ENCODE results near the gene CLSTN2.
A peak's percentile ranks its signal among the peaks of the same experiment; 100 is the strongest.

The CLSTN2 gene

GRCh38 chr3:139933766-139934165, 1.2 kb upstream of the CLSTN2 start:
- Histone ChIP-seq H3K4me1 (no peaks in the 10 kb centered on the region), H3K4me3 (no peak overlapping the region), H3K36me3 (replicated peaks) (no peaks in the 10 kb centered on the region), H3K27me3 (ENCODE audit: low read depth) (peaks cover 31% of the 10 kb centered on the region), H3K9me3 (no peaks in the 10 kb centered on the region)
- DNase-seq (ENCODE audit: low spot score in 2 of 2) = no peak
- in situ Hi-C loops (cut with MboI; ENCODE audit: low sequenced_read_pairs) = loop anchor here (25.0 kb wide), 3 partner anchors 496 to 929 kb away; no protein-coding TSS in a partner anchor

- Histone ChIP-seq H3K4me3 (peak overlapping the region; percentile 18), H3K27me3 (ENCODE audit: low read depth) (peaks cover 31% of the 10 kb centered on the region), H3K9me3 (no peaks in the 10 kb centered on the region), H3K36me3 (replicated peaks) (no peaks in the 10 kb centered on the region), H3K4me1 (no peaks in the 10 kb centered on the region)
- in situ Hi-C loops (cut with MboI; ENCODE audit: low sequenced_read_pairs) = loop anchor here (25.0 kb wide), 3 partner anchors 497 to 928 kb away; no protein-coding TSS in a partner anchor
- DNase-seq (ENCODE audit: low spot score in 2 of 2) = peak in 1 of 2 experiments; percentile 54
Observed at GRCh38 chr3:139934613-139935015, 371 bp upstream of the CLSTN2 start.

DNA sequence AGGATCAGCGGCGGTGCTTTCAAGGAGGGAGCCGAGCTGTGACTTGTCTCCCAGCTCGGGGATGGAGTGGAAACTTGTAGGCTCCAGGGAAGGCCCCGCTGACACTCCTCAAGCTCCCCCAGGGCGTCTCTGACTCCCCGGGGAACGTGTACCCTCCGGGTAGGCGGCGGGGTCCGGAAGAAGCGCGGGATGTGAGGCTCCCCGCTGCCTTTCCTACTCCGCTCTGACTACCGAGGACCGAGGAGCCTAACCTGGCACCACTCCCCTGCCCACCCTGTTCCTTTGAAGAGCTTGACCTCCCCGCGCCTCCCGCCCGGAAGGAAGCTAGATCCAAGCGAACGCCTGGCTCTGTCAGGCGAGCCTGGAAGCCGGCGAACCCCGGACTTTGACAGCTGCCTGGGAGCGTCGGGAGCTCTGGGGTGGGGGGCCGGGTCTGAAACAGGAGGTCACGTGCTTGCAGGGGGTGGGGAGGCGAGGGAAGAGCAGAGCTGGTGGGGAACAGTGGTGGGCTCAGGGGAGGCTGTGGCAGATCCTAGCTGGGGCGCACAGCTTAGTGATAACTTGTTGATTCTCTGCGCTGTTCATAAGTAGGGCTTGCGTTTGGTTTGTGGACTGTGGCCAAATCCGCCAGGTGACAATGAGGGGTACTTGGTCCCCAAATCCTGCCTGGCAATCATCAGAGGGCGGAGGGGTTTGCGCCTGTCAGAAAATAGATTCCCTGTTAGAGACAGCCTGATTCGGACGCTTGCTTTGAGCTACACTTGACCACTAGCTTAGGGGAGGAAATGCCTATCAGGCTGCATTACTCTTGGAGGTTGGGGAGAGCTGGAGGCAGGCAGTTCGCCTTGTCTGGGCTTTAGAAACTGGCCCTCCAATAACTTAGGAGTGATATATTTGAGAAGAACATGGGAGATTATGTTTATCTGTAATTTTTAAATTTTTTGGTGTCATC, 1.2 kb downstream of the CLSTN2 start:
- no peaks in the 10 kb centered on the region for H3K4me1 ChIP-seq
- in situ Hi-C loops (cut with MboI; ENCODE audit: low sequenced_read_pairs) = loop anchor here (25.0 kb wide), 3 partner anchors 499 to 926 kb away; no protein-coding TSS in a partner anchor
- DNase-seq (ENCODE audit: low spot score in 2 of 2) = peak in 1 of 2 experiments; percentile 11
- no peak overlapping the region for H3K4me3 ChIP-seq
- peaks cover 31% of the 10 kb centered on the region for H3K27me3 ChIP-seq (ENCODE audit: low read depth)
- H3K36me3 ChIP-seq (replicated peaks) = no peaks in the 10 kb centered on the region
- no peaks in the 10 kb centered on the region for H3K9me3 ChIP-seq

GRCh38 chr3:139937674-139938279, 2.8 kb downstream of the CLSTN2 start:
- peaks cover 31% of the 10 kb centered on the region for H3K27me3 ChIP-seq (ENCODE audit: low read depth)

GRCh38 chr3:139939681-139940190, 4.8 kb downstream of the CLSTN2 start:
- H3K4me3 ChIP-seq = no peak overlapping the region
- H3K36me3 ChIP-seq (replicated peaks) = no peaks in the 10 kb centered on the region
- peaks cover 21% of the 10 kb centered on the region for H3K27me3 ChIP-seq (ENCODE audit: low read depth)
- H3K4me1 ChIP-seq = no peaks in the 10 kb centered on the region
- in situ Hi-C loops (cut with MboI; ENCODE audit: low sequenced_read_pairs) = loop anchor here (25.0 kb wide), 3 partner anchors 502 to 923 kb away; no protein-coding TSS in a partner anchor
- H3K9me3 ChIP-seq = no peaks in the 10 kb centered on the region
- DNase-seq (ENCODE audit: low spot score in 2 of 2) = no peak

More at GRCh38 chr3:139937674-139938279, 2.8 kb downstream of the CLSTN2 start:
- in situ Hi-C loops (cut with MboI; ENCODE audit: low sequenced_read_pairs) = loop anchor here (25.0 kb wide), 3 partner anchors 500 to 925 kb away; no protein-coding TSS in a partner anchor
- DNase-seq (ENCODE audit: low spot score in 2 of 2) = peak; percentile 31 to 56
- Histone ChIP-seq H3K4me3 (no peak overlapping the region), H3K9me3 (no peaks in the 10 kb centered on the region), H3K4me1 (no peaks in the 10 kb centered on the region), H3K36me3 (replicated peaks) (no peaks in the 10 kb centered on the region)

- Histone ChIP-seq H3K4me1 (no peaks in the 10 kb centered on the region), H3K36me3 (replicated peaks) (no peaks in the 10 kb centered on the region), H3K9me3 (no peaks in the 10 kb centered on the region), H3K4me3 (no peak overlapping the region), H3K27me3 (ENCODE audit: low read depth) (peaks cover 16% of the 10 kb centered on the region)
- in situ Hi-C loops (cut with MboI; ENCODE audit: low sequenced_read_pairs) = loop anchor here (25.0 kb wide), 3 partner anchors 503 to 922 kb away; no protein-coding TSS in a partner anchor
- no peak for DNase-seq (ENCODE audit: low spot score in 2 of 2)
Observed at GRCh38 chr3:139940622-139941021, 5.6 kb downstream of the CLSTN2 start.

DNA sequence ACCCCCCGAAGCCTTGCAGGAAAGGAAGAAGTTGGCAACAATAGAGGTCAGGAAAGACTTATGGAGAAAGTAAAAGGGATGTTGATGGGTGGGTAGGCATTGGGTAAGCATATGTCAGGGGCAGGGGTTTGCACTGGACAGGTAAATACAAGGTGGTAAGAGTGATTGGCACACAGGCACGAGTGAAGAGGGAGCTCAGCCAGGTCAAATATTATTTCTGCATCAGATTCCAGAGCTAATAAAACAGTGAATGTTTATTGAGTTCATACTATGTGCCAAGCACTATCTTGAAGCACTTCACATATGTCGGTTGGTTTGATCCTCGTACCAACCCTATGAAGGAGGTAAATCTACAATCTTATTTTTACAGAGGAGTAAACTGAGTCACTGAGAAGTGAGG, 6.6 kb downstream of the CLSTN2 start:
- Histone ChIP-seq H3K9me3 (no peaks in the 10 kb centered on the region), H3K4me3 (no peak overlapping the region), H3K4me1 (no peaks in the 10 kb centered on the region), H3K27me3 (ENCODE audit: low read depth) (peaks cover 6% of the 10 kb centered on the region), H3K36me3 (replicated peaks) (no peaks in the 10 kb centered on the region)
- in situ Hi-C loops (cut with MboI; ENCODE audit: low sequenced_read_pairs) = loop anchor here (25.0 kb wide), 3 partner anchors 504 to 921 kb away; no protein-coding TSS in a partner anchor
- DNase-seq (ENCODE audit: low spot score in 2 of 2) = no peak

DNA sequence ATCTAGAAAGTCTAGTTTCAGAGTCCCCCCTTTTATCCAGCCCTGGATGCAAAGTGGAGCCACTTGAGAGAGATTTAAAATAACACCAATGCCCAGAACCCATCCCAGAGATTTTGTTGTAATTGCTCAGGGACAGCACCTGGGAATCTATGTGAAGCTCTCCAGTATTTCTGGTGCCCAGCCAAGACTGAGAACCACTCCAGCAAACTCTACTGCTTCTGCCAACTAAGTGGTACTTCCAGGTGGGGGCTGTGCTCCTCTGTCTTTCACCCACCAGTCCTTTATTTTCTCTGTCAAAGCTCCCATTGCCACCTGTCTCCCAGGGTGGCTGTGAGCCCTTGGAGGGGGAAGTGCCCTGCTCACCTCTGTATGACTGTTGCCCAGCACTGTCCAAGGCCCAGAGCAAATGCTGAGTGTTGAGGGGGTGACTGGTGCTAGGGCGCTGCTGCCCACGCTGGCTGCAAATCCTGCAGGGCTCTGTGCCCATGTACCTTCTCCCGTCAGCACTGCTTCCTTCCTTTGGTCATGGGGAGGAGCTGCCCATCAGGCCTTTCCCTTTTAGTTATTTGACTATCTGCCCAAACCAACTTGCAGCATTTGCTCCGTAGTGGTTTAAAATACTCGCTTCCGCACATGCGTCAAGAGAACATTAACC, 9.4 kb downstream of the CLSTN2 start:
- Histone ChIP-seq H3K4me3 (no peak overlapping the region), H3K36me3 (replicated peaks) (no peaks in the 10 kb centered on the region), H3K4me1 (no peaks in the 10 kb centered on the region), H3K9me3 (no peaks in the 10 kb centered on the region), H3K27me3 (ENCODE audit: low read depth) (no peaks in the 10 kb centered on the region)
- no peak for DNase-seq (ENCODE audit: low spot score in 2 of 2)
- in situ Hi-C loops (cut with MboI; ENCODE audit: low sequenced_read_pairs) = loop anchor here (25.0 kb wide), 3 partner anchors 507 to 918 kb away; no protein-coding TSS in a partner anchor

- in situ Hi-C loops (cut with MboI; ENCODE audit: low sequenced_read_pairs) = loop anchor here (25.0 kb wide), 3 partner anchors 508 to 917 kb away; no protein-coding TSS in a partner anchor
- Histone ChIP-seq H3K4me3 (no peak overlapping the region), H3K4me1 (no peaks in the 10 kb centered on the region), H3K36me3 (replicated peaks) (no peaks in the 10 kb centered on the region), H3K9me3 (no peaks in the 10 kb centered on the region), H3K27me3 (ENCODE audit: low read depth) (no peaks in the 10 kb centered on the region)
- no peak for DNase-seq (ENCODE audit: low spot score in 2 of 2)
Observed at GRCh38 chr3:139945386-139945785, 10.4 kb downstream of the CLSTN2 start.

DNA sequence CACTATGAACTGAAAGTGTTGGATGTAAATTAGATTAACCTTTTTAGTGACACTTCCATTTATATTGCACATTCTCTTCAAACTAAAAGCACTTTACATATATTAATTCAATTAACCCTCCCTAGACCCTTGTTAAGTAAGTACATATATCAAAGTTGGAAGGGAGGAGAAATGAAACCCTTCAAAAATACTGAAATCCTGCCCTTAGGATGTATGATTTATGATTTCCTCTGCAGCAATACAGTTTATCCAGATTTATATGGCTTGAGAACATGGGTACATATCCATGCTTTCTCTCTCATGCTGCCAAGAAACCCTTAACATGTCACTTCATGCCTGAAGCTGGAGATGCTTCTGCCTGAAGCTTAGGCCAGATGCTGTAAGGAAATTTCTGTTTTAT, 11.0 kb downstream of the CLSTN2 start:
- no peak for DNase-seq (ENCODE audit: low spot score in 2 of 2)
- no peaks in the 10 kb centered on the region for H3K4me1 ChIP-seq
- no peaks in the 10 kb centered on the region for H3K9me3 ChIP-seq
- in situ Hi-C loops (cut with MboI; ENCODE audit: low sequenced_read_pairs) = loop anchor here (25.0 kb wide), 3 partner anchors 509 to 916 kb away; no protein-coding TSS in a partner anchor
- H3K27me3 ChIP-seq (ENCODE audit: low read depth) = no peaks in the 10 kb centered on the region
- no peak overlapping the region for H3K4me3 ChIP-seq
- H3K36me3 ChIP-seq (replicated peaks) = no peaks in the 10 kb centered on the region

GRCh38 chr3:139948467-139948866, 13.5 kb downstream of the CLSTN2 start:
- in situ Hi-C loops (cut with MboI; ENCODE audit: low sequenced_read_pairs) = loop anchor here (25.0 kb wide), 3 partner anchors 511 to 914 kb away; no protein-coding TSS in a partner anchor
- Histone ChIP-seq H3K9me3 (no peaks in the 10 kb centered on the region), H3K4me1 (no peaks in the 10 kb centered on the region), H3K27me3 (ENCODE audit: low read depth) (no peaks in the 10 kb centered on the region), H3K36me3 (replicated peaks) (no peaks in the 10 kb centered on the region), H3K4me3 (no peak overlapping the region)
- DNase-seq (ENCODE audit: low spot score in 2 of 2) = no peak

- in situ Hi-C loops (cut with MboI; ENCODE audit: low sequenced_read_pairs) = loop anchor here (25.0 kb wide), 3 partner anchors 512 to 913 kb away; no protein-coding TSS in a partner anchor
- Histone ChIP-seq H3K36me3 (replicated peaks) (no peaks in the 10 kb centered on the region), H3K4me1 (no peaks in the 10 kb centered on the region), H3K9me3 (no peaks in the 10 kb centered on the region), H3K27me3 (ENCODE audit: low read depth) (no peaks in the 10 kb centered on the region), H3K4me3 (no peak overlapping the region)
- DNase-seq (ENCODE audit: low spot score in 2 of 2) = no peak
Observed at GRCh38 chr3:139948898-139949297, 13.9 kb downstream of the CLSTN2 start.
